Fibroblast of mammary gland (primary cell): Measurements from ENCODE around the gene GLG1.

Experiments used
- DNase-seq: peaks from one replicate; pipeline ENCODE4 v3.0.0-alpha.2; 2010; ENCODE audit warnings: low read depth
- H3K4me3 ChIP-seq: 2 replicates; pipeline ENCODE4 v1.5.1; 2011; ENCODE audit warnings: low read depth, mild to moderate bottlenecking, low read length, moderate library complexity; ENCODE audit not compliant: control insufficient read depth
- CTCF ChIP-seq: conservative IDR thresholded peaks from 2 replicates; pipeline ENCODE4 v1.5.1; 2011; ENCODE audit warnings: low read depth, low read length, inconsistent platforms; ENCODE audit not compliant: control insufficient read depth, insufficient read depth

The GLG1 gene

GRCh38 chr16:74641969-74642368 is 35.1 kb upstream of the GLG1 start:
- no peak for DNase-seq
- TF ChIP-seq CTCF, result no peak
- no peak overlapping the region for H3K4me3 ChIP-seq

GRCh38 chr16:74637742-74638453 is 31.0 kb upstream of the GLG1 start:
- no peak for DNase-seq

GRCh38 chr16:74635303-74635702 is 28.4 kb upstream of the GLG1 start:
- H3K4me3 ChIP-seq, result no peak overlapping the region
- TF ChIP-seq CTCF, result no peak
- no peak for DNase-seq

More at GRCh38 chr16:74637742-74638453, 31.0 kb upstream of the GLG1 start:
- no peak overlapping the region for H3K4me3 ChIP-seq
- TF ChIP-seq CTCF, result no peak

- no peak for TF ChIP-seq CTCF
- no peak overlapping the region for H3K4me3 ChIP-seq
- no peak for DNase-seq
Measured at GRCh38 chr16:74633686-74634085, 26.8 kb upstream of the GLG1 start.

GRCh38 chr16:74627506-74628220 is 20.7 kb upstream of the GLG1 start:
- no peak for TF ChIP-seq CTCF
- H3K4me3 ChIP-seq, result no peak overlapping the region
- DNase-seq, result peak; percentile 61

- peak; percentile 77 for DNase-seq
- no peak for TF ChIP-seq CTCF
- H3K4me3 ChIP-seq, result no peak overlapping the region
Measured at GRCh38 chr16:74626741-74627416, 20.0 kb upstream of the GLG1 start.
